Measurements from ENCODE around the gene CBY1.

The CBY1 gene

DNA sequence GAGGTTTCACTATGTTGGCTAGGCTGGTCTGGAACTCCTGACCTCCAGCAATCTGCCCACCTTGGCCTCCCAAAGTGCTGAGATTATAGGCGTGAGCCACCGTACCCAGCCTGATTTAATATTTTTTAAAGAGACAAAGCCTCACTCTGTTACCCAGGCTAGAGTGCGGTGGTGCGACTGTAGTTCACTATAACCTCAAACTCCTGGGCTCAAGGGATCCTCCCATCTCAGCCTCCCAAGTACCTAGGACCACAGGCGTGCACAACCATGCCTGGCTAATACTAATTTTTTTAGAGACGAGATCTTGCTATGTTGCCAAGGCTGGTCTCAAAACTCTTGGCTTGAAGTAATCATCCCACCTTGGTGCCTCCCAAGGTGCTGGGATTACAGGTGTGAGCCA lies 62.8 kb downstream of the CBY1 start:
- WGBS (ENCODE audit: extremely low coverage, insufficient coverage, low lambda C conversion rate), result no CpG with 5 or more reads among the region's 6 CpGs

DNA sequence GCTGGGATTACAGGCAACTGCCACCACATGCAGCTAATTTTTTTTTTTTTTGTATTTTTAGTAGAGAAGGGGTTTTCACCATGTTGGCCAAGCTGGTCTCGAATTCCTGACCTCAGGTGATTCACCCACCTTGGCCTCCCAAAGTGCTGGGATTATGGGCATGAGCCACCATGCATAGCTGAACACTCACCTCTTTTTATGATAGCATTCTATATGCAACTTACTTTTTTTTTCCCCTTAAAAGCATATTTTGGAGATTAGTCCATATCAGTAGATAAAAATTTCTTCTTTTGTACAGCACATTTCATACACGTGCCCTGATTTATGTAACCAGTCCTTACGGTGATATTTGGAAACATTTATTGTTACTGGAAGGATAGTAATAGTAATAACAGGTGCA lies 63.9 kb downstream of the CBY1 start:
- H3K27ac ChIP-seq (ENCODE audit: low read depth, low read length), result no peak overlapping the region
- no CpG with 5 or more reads among the region's 3 CpGs for WGBS (ENCODE audit: extremely low coverage, insufficient coverage, low lambda C conversion rate)
- no peak overlapping the region for H3K4ac ChIP-seq (ENCODE audit: low read depth, low read length)
- no peak overlapping the region for H2BK120ac ChIP-seq (ENCODE audit: low read depth, low read length)
- H3K27me3 ChIP-seq (ENCODE audit: insufficient read depth, low read length, poor library complexity), result no peaks in the 10 kb centered on the region
- no peak overlapping the region for H3K9ac ChIP-seq (ENCODE audit: low read length)
- no peak overlapping the region for H2AK5ac ChIP-seq (ENCODE audit: low read length)
- H3K79me2 ChIP-seq (ENCODE audit: control insufficient read depth, insufficient read depth, low read length), result peaks cover 5% of the 10 kb centered on the region
- no peak overlapping the region for H4K5ac ChIP-seq (ENCODE audit: low read length)
- no peaks in the 10 kb centered on the region for H3K4me1 ChIP-seq (ENCODE audit: control insufficient read depth, low read depth, low read length)
- H3K36me3 ChIP-seq (ENCODE audit: control insufficient read depth, insufficient read depth, low read length), result peaks cover 7% of the 10 kb centered on the region
- H2BK15ac ChIP-seq (replicated peaks; ENCODE audit: low read depth), result no peak overlapping the region
- H3K23ac ChIP-seq (ENCODE audit: low read length), result no peak overlapping the region
- no peak for DNase-seq
- H3K18ac ChIP-seq (ENCODE audit: low read length), result no peak overlapping the region
- no peak overlapping the region for H2BK5ac ChIP-seq (ENCODE audit: low read length)
- no peak overlapping the region for H4K8ac ChIP-seq (ENCODE audit: low read depth, low read length)
- peaks cover 8% of the 10 kb centered on the region for H3K79me1 ChIP-seq (ENCODE audit: low read length)
- no peak overlapping the region for H3K4me2 ChIP-seq (ENCODE audit: low read length)
- H3K4me3 ChIP-seq (ENCODE audit: low read length), result no peak overlapping the region
- H3K56ac ChIP-seq (ENCODE audit: low read length), result no peak overlapping the region

More for the DNA sequence above, 62.8 kb downstream of the CBY1 start:
- Histone ChIP-seq H3K27me3 (ENCODE audit: insufficient read depth, low read length, poor library complexity) (no peaks in the 10 kb centered on the region), H3K4me3 (ENCODE audit: low read length) (no peak overlapping the region), H3K23ac (ENCODE audit: low read length) (no peak overlapping the region), H3K36me3 (ENCODE audit: control insufficient read depth, insufficient read depth, low read length) (peaks cover 4% of the 10 kb centered on the region), H3K4me2 (ENCODE audit: low read length) (no peak overlapping the region), H4K5ac (ENCODE audit: low read length) (no peak overlapping the region), H3K4me1 (ENCODE audit: control insufficient read depth, low read depth, low read length) (peaks cover 4% of the 10 kb centered on the region), H3K9ac (ENCODE audit: low read length) (no peak overlapping the region), H3K4ac (ENCODE audit: low read depth, low read length) (no peak overlapping the region), H2BK120ac (ENCODE audit: low read depth, low read length) (no peak overlapping the region), H2BK15ac (replicated peaks; ENCODE audit: low read depth) (no peak overlapping the region), H2AK5ac (ENCODE audit: low read length) (no peak overlapping the region), H3K56ac (ENCODE audit: low read length) (no peak overlapping the region), H3K18ac (ENCODE audit: low read length) (no peak overlapping the region), H3K79me1 (ENCODE audit: low read length) (peaks cover 18% of the 10 kb centered on the region), H3K79me2 (ENCODE audit: control insufficient read depth, insufficient read depth, low read length) (peaks cover 16% of the 10 kb centered on the region), H3K27ac (ENCODE audit: low read depth, low read length) (no peak overlapping the region), H4K8ac (ENCODE audit: low read depth, low read length) (no peak overlapping the region), H2BK5ac (ENCODE audit: low read length) (no peak overlapping the region)
- DNase-seq, result no peak

DNA sequence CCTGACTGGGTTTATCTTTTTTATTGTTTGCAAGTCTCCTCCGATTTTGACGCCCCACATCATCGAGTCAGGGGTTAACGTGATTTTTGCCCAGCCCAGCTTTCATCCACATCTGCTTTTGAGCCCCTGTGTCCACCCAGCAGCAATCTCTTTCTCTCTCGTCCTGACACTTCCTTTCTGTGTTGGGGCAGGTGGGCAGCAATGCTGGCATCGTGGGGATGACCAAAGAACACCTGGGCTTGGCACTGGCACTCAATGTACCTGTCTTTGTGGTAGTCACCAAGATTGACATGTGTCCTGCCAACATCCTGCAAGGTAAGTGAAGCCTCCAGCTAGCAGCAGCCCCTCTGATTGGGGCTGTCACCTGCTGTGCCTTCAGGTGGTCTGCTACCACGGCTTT lies 65.1 kb downstream of the CBY1 start:
- Histone ChIP-seq H3K4me1 (ENCODE audit: control insufficient read depth, low read depth, low read length) (no peaks in the 10 kb centered on the region), H3K4me2 (ENCODE audit: low read length) (no peak overlapping the region), H3K56ac (ENCODE audit: low read length) (no peak overlapping the region), H3K27me3 (ENCODE audit: insufficient read depth, low read length, poor library complexity) (no peaks in the 10 kb centered on the region), H3K4ac (ENCODE audit: low read depth, low read length) (no peak overlapping the region), H3K9ac (ENCODE audit: low read length) (no peak overlapping the region), H3K23ac (ENCODE audit: low read length) (no peak overlapping the region), H4K8ac (ENCODE audit: low read depth, low read length) (no peak overlapping the region), H4K5ac (ENCODE audit: low read length) (no peak overlapping the region), H3K4me3 (ENCODE audit: low read length) (no peak overlapping the region), H3K79me2 (ENCODE audit: control insufficient read depth, insufficient read depth, low read length) (no peaks in the 10 kb centered on the region), H2BK5ac (ENCODE audit: low read length) (no peak overlapping the region), H2BK15ac (replicated peaks; ENCODE audit: low read depth) (no peak overlapping the region), H2BK120ac (ENCODE audit: low read depth, low read length) (no peak overlapping the region), H2AK5ac (ENCODE audit: low read length) (no peak overlapping the region), H3K79me1 (ENCODE audit: low read length) (peaks cover 1% of the 10 kb centered on the region), H3K36me3 (ENCODE audit: control insufficient read depth, insufficient read depth, low read length) (peaks cover 14% of the 10 kb centered on the region), H3K18ac (ENCODE audit: low read length) (no peak overlapping the region), H3K27ac (ENCODE audit: low read depth, low read length) (no peak overlapping the region)
- no CpG with 5 or more reads among the region's 7 CpGs for WGBS (ENCODE audit: extremely low coverage, insufficient coverage, low lambda C conversion rate)
- no peak for DNase-seq

All from mesendoderm (in vitro differentiated cells).